Mesodermal cell (in vitro differentiated cells): ENCODE results near the gene DISP3.

ENCODE experiments used
- H3K27ac ChIP-seq: 2 replicates; pipeline ENCODE4 v1.7.0; 2013; ENCODE audit warnings: mild to moderate bottlenecking, low read depth, low read length, moderate library complexity; ENCODE audit not compliant: severe bottlenecking
- H3K36me3 ChIP-seq: 2 replicates; pipeline ENCODE4 v1.7.1; 2013; ENCODE audit warnings: mild to moderate bottlenecking, low read length, moderate library complexity; ENCODE audit not compliant: control insufficient read depth, insufficient read depth
- H3K4me1 ChIP-seq: one replicate; pipeline ENCODE4 v1.7.1; 2013; ENCODE audit warnings: mild to moderate bottlenecking, low read length; ENCODE audit not compliant: insufficient read depth, control insufficient read depth, poor library complexity, severe bottlenecking
- H3K4me3 ChIP-seq: 2 replicates; pipeline ENCODE4 v1.7.0; 2013; ENCODE audit warnings: low read length, control low read depth, mild to moderate bottlenecking; ENCODE audit not compliant: insufficient read depth, poor library complexity, severe bottlenecking; ENCODE audit errors: extremely low read depth
- H3K9me3 ChIP-seq: 2 replicates; pipeline ENCODE4 v1.7.1; 2013; ENCODE audit warnings: mild to moderate bottlenecking, low read length, moderate library complexity; ENCODE audit not compliant: control insufficient read depth
- WGBS, 2 experiments: methylation state at CpG; one replicate each; pipeline ENCODE4 v1.1.5; 2013; ENCODE audit warnings: missing lambda C conversion rate in 2 of 2; ENCODE audit not compliant: insufficient coverage in 2 of 2; 5-methylcytosine and 5-hydroxymethylcytosine counted together

DISP3 gene

DNA sequence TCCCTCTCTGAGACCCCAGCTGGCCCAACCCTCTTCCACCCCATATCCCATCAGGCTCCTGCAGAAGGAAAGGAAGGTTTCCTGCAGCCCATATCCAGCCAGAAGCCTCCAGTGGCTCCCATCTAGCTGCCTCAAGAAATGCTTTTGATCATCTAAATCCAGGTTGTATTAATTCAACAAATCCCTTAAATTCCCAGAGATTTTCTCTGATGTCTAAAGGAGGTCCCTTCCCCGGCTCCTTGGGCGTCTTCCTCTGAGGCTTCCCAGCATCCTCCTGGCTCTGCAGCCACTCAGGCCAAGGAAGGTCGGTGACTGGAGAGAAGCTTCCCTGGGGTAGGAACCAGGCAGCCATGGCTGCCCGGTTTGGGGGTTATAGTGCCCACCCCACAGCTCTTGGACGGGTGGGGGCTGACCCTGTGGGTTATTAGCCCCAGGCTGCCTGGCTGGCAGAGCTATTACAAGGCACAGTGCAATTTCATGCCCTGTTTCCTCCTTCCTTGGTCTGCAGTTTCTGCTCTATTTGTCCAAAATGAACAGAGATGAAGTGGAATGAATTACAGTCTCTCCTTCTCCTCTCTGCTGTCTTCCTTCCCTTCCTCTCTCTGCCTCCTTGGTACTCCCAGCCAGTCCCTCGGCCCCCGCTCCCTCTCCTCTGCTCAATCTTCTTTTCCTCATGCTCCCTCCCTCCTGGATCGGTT is 34.8 kb upstream of the DISP3 start:
- Histone ChIP-seq H3K9me3 (no peaks in the 10 kb centered on the region), H3K36me3 (no peaks in the 10 kb centered on the region), H3K4me1 (no peaks in the 10 kb centered on the region), H3K4me3 (no peak overlapping the region), H3K27ac (no peak overlapping the region)
- 77 to 82% methylated on average over 7 to 8 of the region's 8 CpGs for WGBS, 2 experiments

DNA sequence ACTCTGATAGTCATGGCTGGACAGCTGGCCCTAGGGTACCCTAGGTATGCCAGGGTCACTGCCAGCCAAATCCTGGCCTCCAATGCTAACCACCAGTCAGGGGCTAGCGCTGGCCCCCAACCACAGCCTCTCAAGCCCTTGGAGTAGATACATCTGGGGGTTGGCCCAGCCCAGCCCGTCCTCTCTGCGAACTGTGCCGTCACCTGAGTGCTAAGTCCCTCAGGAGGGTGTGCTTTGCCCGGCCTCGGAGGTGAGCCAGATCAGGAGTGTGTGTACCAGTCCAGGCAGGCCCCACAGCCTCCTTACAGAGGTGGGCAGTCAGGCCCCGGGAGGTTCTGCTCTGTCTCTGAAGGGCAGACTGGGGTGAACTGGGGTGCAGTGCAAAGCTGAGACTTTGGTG is 34.0 kb upstream of the DISP3 start:
- Histone ChIP-seq H3K36me3 (no peaks in the 10 kb centered on the region), H3K4me3 (no peak overlapping the region), H3K27ac (no peak overlapping the region), H3K4me1 (no peaks in the 10 kb centered on the region), H3K9me3 (no peaks in the 10 kb centered on the region)
- 78 to 89% methylated on average over 4 to 7 of the region's 7 CpGs for WGBS, 2 experiments

- H3K4me3 ChIP-seq = no peak overlapping the region
- no peaks in the 10 kb centered on the region for H3K4me1 ChIP-seq
- H3K36me3 ChIP-seq = no peaks in the 10 kb centered on the region
- H3K9me3 ChIP-seq = no peaks in the 10 kb centered on the region
- WGBS, 2 experiments = 78 to 84% methylated on average over 4 to 9 of the region's 10 CpGs
- H3K27ac ChIP-seq = no peak overlapping the region
These were observed 31.1 kb upstream of the DISP3 start for GRCh38 chr1:11447903-11448302.

DNA sequence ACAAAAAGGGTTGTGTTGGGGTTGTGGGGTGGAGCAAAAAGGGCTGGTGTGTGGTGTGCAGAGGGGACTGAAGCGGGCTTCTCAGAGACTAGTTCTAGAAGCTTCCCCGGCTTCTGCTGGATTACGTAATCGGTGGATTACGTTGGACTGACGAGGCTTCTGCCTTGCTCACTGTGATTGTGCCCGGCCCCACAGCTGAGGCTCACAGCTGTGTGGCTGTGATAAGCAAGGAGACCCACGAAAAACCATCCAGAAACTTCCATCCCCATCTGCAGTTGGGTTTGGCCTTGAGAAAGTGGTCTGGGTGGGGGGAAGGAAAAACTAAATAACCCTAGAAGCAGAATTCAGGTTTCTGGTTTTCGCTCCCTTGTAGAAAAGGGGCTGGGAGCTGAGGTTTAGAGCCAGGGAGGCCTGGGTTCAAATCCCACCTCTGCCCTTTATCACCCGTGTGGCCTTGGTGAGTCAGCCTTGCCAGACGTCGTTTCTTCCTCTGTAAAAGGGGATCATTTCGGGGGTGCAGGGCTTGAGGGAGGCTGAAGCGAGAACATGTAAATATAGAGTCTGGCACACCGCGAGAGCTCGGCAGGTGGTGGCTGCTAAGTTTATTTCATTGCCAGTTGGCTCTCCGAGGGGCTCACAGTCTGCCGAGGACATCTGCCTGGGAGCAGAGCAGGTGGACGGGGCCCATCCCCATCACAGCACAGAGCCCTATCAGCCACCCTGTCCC is 30.4 kb upstream of the DISP3 start:
- 82 to 83% methylated on average over 15 to 16 of the region's 20 CpGs for WGBS, 2 experiments
- no peak overlapping the region for H3K4me3 ChIP-seq
- H3K4me1 ChIP-seq = no peaks in the 10 kb centered on the region
- no peaks in the 10 kb centered on the region for H3K9me3 ChIP-seq
- H3K36me3 ChIP-seq = no peaks in the 10 kb centered on the region
- H3K27ac ChIP-seq = no peak overlapping the region

DNA sequence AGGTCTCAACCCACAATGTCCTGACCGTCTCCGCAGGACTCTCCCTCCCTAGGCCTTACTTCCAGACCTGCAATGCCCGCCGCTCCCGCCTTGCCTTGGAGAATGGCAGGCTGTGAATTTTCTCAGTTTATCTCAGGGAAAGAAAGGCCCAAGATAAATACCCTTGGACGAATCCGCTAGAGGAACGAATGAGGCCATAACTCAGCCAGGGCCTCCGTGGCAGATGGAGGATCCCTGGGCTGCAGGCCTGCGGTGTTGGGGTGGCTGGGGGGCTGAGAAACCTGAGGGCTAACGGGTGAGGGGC is 29.9 kb upstream of the DISP3 start:
- WGBS, 2 experiments = 83 to 88% methylated on average over 9 to 11 of the region's 11 CpGs
- Histone ChIP-seq H3K4me3 (no peak overlapping the region), H3K27ac (no peak overlapping the region), H3K9me3 (no peaks in the 10 kb centered on the region), H3K36me3 (no peaks in the 10 kb centered on the region), H3K4me1 (no peaks in the 10 kb centered on the region)

DNA sequence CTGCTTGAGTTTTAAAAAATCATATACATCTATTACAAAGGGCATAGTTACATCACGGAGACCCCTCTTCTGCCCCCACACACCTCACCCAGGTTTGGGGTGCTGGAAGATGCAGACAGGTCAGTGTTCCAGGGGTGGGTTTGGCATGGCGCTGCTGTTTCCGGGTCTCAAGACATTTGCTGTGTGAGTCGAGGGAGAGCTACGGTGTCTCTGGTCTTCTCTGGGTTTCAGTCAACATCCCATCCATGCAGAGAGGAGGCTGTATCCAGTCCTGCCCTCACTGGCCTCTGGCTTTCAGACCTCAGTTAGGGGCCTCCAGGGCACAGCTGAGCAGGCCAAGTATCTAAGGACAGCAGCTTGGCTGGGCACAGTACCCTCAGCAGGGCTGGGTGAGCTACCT is 28.6 kb upstream of the DISP3 start:
- H3K36me3 ChIP-seq = no peaks in the 10 kb centered on the region
- no peak overlapping the region for H3K27ac ChIP-seq
- no peaks in the 10 kb centered on the region for H3K9me3 ChIP-seq
- WGBS, 2 experiments = 91 to 96% methylated on average over 4 to 5 of the region's 5 CpGs
- no peak overlapping the region for H3K4me3 ChIP-seq
- H3K4me1 ChIP-seq = no peaks in the 10 kb centered on the region

DNA sequence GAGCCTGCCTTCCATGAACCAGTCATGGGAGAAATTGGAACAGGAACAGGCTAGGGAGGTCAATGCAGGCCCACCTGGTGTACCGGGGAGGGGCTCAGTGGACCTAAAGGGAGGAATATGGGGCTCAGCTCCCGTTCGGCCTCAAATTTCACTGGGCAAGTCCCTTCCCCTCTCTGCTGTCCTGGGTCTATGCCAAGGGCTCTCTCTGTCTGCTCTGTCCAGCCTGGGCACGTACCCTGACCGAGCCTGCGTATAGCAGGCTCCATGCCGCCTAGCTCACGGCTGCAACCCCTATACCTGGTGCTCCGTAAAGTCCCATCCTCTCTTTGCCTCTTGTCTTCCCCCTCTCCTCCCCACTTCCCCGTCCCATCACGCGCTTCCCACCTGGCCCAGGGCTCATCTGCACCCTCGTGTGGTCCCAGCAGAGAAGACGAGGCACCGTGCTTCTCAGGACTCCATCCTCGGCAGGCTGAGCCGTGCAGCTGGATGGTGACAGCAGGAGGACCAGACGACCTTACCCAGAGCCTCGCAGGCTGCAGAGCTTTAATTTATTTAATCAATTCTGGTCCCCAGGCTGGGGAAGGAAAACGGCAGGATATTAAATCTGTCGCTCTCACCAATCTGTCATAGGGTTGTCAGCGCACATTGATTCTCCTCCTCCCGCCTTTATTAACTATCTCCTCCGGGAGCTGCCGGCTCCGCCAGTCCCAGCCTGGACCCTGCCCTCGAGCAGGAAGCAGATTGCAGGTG is 25.0 kb upstream of the DISP3 start:
- Histone ChIP-seq H3K9me3 (no peaks in the 10 kb centered on the region), H3K27ac (no peak overlapping the region), H3K4me1 (peaks cover 3% of the 10 kb centered on the region), H3K4me3 (no peak overlapping the region), H3K36me3 (no peaks in the 10 kb centered on the region)
- WGBS, 2 experiments = 83 to 85% methylated on average over 22 to 23 of the region's 27 CpGs

GRCh38 chr1:11455967-11456570 is 22.9 kb upstream of the DISP3 start:
- H3K9me3 ChIP-seq = no peaks in the 10 kb centered on the region
- peaks cover 6% of the 10 kb centered on the region for H3K4me1 ChIP-seq
- 78 to 81% methylated on average over 6 to 9 of the region's 11 CpGs for WGBS, 2 experiments
- H3K4me3 ChIP-seq = no peak overlapping the region
- no peak overlapping the region for H3K27ac ChIP-seq
- no peaks in the 10 kb centered on the region for H3K36me3 ChIP-seq

GRCh38 chr1:11456965-11457364 is 22.0 kb upstream of the DISP3 start:
- WGBS, 2 experiments = 81 to 100% methylated on average over 2 to 4 of the region's 4 CpGs
- Histone ChIP-seq H3K36me3 (no peaks in the 10 kb centered on the region), H3K27ac (no peak overlapping the region), H3K4me3 (no peak overlapping the region), H3K9me3 (no peaks in the 10 kb centered on the region), H3K4me1 (peaks cover 6% of the 10 kb centered on the region)

DNA sequence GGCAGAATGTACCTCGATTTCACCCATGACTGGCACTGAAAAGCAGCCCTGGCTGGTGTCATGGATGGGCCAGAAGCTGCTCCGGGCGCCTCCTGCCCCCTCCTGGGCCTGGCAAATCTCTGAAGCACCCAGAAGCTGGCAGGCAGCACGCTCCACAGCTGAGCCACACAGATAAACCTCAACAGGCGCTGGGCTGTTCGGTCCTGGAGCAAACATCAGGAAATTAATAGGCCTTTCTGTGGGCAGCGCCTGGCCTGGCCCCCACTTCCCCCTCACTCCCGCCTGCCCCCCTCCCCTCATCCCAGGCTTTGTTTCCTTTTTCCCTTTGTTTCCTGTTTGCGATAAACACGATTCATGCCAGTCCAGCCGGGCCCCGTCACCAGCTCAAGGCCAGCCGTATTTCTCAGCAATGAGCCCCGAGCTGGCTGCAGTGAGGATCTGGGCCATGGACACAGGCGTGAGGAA is 20.1 kb upstream of the DISP3 start:
- Histone ChIP-seq H3K4me1 (peaks cover 6% of the 10 kb centered on the region), H3K36me3 (no peaks in the 10 kb centered on the region), H3K9me3 (no peaks in the 10 kb centered on the region), H3K27ac (peak overlapping the region; percentile 43), H3K4me3 (no peak overlapping the region)
- WGBS, 2 experiments = 74 to 83% methylated on average over 13 to 14 of the region's 15 CpGs
